Glutamatergic neuron (in vitro differentiated cells): ENCODE data around the gene NPHP4. TPM values are rescaled to one million over a fixed set of nuclear protein-coding genes. Genes with fewer than 3 reads are reported as not detected.

Experiments
- DNase-seq: peaks from one replicate; pipeline ENCODE4 v3.0.0; 2022
- H3K27ac Mint-ChIP-seq: one replicate; pipeline ENCODE4 v1.8.0; 2020; ENCODE audit warnings: mild to moderate bottlenecking, mixed read lengths, inconsistent platforms; ENCODE audit not compliant: unreplicated experiment
- H3K27me3 Mint-ChIP-seq: one replicate; pipeline ENCODE4 v1.8.0; 2020; ENCODE audit warnings: mild to moderate bottlenecking, moderate library complexity, mixed read lengths, inconsistent platforms; ENCODE audit not compliant: unreplicated experiment
- H3K36me3 Mint-ChIP-seq: one replicate; pipeline ENCODE4 v1.8.0; 2020; ENCODE audit warnings: mild to moderate bottlenecking, mixed read lengths, inconsistent platforms; ENCODE audit not compliant: unreplicated experiment
- H3K4me1 Mint-ChIP-seq: one replicate; pipeline ENCODE4 v1.8.0; 2020; ENCODE audit warnings: mild to moderate bottlenecking, low read depth, mixed read lengths, inconsistent platforms; ENCODE audit not compliant: unreplicated experiment
- H3K4me3 Mint-ChIP-seq: one replicate; pipeline ENCODE4 v1.8.0; 2020; ENCODE audit warnings: mild to moderate bottlenecking, mixed read lengths, inconsistent platforms; ENCODE audit not compliant: unreplicated experiment
- H3K9me3 Mint-ChIP-seq: one replicate; pipeline ENCODE4 v1.8.0; 2020; ENCODE audit warnings: mild to moderate bottlenecking, moderate library complexity, mixed read lengths, inconsistent platforms; ENCODE audit not compliant: unreplicated experiment
- total RNA-seq: library from RNA; stranded (reverse); fragmentation: NEBNext Ultra II Directional; extraction: Animal tissue kit (Norgen Biotek cat#: 25700); gene quantifications from one replicate; pipeline ENCODE4 v1.2.1, GENCODE V29; 2021; ENCODE audit not compliant: unreplicated experiment
- TF ChIP-seq, protein P1 (sequence below): fragments of 200-600 bp; sonication (generic); IDR thresholded peaks from one replicate; pipeline ENCODE4 v1.5.0; 2021; ENCODE audit not compliant: partially characterized antibody, unreplicated experiment

Gene NPHP4
- total RNA-seq, 1 donor from 2014 or later = 28.4 TPM

DNA sequence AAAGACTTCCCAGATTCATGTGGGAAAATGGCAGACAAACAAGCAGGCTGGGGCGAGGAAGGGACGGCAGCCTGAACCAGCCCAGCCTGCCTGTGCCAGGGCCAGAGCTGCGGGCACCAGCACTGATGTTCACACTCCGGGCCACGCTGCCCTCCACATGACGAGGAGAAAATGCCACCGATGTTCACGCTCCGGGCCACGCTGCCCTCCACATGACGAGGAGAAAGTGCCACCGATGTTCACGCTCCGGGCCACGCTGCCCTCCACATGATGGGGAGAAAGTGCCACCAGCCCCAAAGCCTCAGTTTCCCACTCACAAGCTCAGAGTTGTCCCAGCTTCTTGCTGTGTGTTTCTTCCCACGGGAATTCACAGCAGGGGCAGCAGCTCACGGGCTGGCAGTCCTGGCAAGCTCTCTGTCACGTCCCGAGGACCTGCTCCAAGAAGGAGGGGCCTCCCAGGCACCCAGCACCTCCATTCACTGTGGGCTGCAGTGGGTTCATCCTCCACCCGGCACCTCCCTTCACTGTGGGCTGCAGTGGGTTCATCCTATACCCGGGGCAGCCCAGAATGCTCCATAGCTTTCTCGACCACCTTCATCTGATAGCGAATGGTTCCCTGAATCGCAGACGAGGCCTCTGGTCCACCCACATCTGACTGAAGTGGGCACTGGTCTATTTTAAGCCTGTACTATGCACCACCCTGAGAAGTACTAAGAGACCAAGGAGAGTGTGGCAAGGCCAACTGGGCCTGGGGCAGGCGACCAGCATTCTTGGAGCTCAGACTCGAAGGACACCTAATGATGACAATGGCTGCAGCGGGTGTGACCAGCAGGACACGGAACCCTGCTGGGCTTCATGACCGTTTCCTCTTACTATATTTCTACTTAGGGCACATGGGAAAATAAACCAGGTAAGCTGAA is 108.8 kb downstream of the NPHP4 start:
- Mint-ChIP-seq H3K27ac (no peak overlapping the region), H3K36me3 (peaks cover 25% of the 10 kb centered on the region), H3K4me3 (no peak overlapping the region), H3K27me3 (peaks cover 12% of the 10 kb centered on the region), H3K4me1 (peaks cover 22% of the 10 kb centered on the region), H3K9me3 (peaks cover 22% of the 10 kb centered on the region)
- DNase-seq = peak; percentile 5
- TF ChIP-seq, protein P1, sequence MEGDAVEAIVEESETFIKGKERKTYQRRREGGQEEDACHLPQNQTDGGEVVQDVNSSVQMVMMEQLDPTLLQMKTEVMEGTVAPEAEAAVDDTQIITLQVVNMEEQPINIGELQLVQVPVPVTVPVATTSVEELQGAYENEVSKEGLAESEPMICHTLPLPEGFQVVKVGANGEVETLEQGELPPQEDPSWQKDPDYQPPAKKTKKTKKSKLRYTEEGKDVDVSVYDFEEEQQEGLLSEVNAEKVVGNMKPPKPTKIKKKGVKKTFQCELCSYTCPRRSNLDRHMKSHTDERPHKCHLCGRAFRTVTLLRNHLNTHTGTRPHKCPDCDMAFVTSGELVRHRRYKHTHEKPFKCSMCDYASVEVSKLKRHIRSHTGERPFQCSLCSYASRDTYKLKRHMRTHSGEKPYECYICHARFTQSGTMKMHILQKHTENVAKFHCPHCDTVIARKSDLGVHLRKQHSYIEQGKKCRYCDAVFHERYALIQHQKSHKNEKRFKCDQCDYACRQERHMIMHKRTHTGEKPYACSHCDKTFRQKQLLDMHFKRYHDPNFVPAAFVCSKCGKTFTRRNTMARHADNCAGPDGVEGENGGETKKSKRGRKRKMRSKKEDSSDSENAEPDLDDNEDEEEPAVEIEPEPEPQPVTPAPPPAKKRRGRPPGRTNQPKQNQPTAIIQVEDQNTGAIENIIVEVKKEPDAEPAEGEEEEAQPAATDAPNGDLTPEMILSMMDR = no peak

DNA sequence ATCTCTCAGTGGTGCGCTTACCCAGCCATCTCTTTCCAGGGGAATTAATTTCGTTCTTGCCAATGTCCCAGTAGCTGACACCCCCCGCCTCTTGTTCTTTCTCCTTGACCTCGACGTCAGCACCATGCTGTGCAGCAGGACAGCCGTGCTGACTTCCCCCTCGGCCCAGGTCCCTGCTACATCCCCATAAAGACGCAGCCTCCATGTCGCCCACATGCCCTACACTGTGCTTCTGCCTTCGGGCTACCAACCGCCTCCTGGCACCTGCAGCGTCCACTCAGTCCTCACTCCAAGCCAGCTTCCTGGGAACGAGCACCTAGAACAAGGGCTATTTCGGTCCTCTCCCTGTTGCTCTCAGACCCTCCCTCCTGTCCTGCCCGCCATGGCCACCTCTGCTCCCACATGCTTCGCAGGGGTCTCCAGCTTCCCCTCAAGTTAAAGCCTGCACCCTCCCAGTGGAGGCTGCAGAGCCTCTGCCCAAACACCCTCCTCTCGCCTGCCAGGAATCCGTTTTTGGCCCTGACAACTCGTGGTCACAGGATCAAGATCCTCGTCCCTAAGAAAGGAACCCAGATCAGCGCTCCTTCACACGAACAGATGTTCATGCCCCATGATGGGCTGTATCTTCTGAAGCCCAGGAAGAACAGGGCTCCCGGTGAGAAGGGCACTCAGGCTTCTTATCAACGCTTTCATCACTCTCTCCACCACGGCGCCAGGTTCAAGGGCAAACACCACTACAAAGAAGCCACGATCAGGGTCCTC is 109.7 kb downstream of the NPHP4 start:
- DNase-seq = peak; percentile 2
- TF ChIP-seq, protein P1 = no peak
- Mint-ChIP-seq H3K4me3 (no peak overlapping the region), H3K27ac (peak overlapping the region; percentile 11), H3K9me3 (peaks cover 22% of the 10 kb centered on the region), H3K4me1 (peaks cover 22% of the 10 kb centered on the region), H3K27me3 (peaks cover 10% of the 10 kb centered on the region), H3K36me3 (peaks cover 25% of the 10 kb centered on the region)

DNA sequence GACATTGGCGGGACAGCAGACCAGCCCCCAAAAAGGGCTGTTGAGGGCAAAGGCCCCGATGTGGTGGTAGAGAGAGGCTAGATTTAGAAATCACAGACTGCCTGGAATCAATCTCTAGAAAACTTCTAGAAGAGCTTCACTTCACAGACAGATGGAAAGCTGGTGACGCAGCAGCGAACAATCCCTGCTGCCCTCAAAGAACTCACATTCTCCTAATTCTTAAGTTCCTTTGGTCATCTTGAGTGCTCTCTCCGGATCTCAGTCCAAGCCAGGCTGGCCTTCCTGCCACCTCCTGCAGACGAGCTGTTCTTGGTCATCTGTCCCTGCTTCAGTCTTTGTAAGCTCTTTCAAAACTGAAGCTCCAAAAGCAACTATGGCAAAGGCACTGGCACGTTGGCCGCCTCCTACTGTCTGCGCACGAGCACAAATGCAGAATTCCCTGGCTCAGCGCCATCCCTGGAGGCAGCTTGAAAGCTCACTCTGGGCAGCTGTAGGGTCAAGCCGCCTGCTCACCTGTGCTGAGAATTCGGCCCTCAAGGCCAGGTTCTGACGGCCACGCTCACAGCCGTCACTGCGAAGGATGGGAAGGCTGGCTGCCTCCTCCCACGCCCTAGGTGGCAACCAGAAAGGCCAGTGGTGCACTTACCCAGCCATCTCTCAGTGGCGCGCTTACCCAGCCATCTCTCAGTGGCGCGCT is 110.6 kb downstream of the NPHP4 start:
- no peak for DNase-seq
- no peak overlapping the region for H3K27ac Mint-ChIP-seq
- no peak overlapping the region for H3K4me3 Mint-ChIP-seq
- H3K36me3 Mint-ChIP-seq = peaks cover 25% of the 10 kb centered on the region
- peaks cover 22% of the 10 kb centered on the region for H3K9me3 Mint-ChIP-seq
- TF ChIP-seq, protein P1 = no peak
- peaks cover 22% of the 10 kb centered on the region for H3K4me1 Mint-ChIP-seq
- H3K27me3 Mint-ChIP-seq = peaks cover 10% of the 10 kb centered on the region

DNA sequence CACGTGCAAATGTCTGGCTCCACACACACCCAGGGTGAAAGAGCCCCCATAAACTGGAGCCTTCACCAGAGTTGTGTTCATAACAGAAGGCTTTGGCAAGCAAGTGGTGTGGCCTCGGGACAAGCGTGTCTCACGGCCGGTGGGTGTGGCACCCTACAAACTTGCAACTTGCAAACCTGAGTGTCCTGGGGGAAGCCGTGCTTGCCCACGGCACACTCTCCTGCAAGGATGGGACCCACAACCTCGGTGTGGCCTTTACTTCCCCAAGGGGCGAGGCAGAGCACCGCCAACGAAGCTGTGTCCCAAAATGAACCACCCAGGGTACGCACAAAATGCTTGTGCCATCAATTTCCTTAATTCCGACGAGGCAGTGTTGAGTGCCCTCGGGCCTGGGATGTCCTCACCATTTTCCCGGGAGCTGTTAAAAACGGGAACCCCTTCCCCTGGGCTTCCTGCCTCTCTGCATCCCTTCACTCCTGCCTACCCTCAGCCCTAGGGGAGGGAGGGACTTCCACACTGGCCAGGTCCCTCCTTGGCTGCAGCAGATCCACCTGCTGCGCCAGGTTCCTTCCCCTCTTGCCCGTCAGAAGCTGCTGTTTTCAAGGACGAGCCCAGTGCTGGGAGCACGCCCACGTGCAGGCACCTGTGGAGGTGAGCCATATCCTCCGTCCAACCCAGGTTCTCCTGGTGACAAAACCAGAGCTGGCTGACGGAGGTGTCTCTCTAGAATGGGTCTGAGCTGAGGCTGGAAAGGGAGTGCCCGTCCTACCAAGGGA is 111.4 kb downstream of the NPHP4 start:
- H3K36me3 Mint-ChIP-seq = peaks cover 25% of the 10 kb centered on the region
- TF ChIP-seq, protein P1 = no peak
- H3K4me3 Mint-ChIP-seq = no peak overlapping the region
- peaks cover 22% of the 10 kb centered on the region for H3K4me1 Mint-ChIP-seq
- H3K27me3 Mint-ChIP-seq = peaks cover 10% of the 10 kb centered on the region
- no peak for DNase-seq
- peaks cover 22% of the 10 kb centered on the region for H3K9me3 Mint-ChIP-seq
- H3K27ac Mint-ChIP-seq = no peak overlapping the region
